Panc1 (cell line): Measurements from ENCODE around the gene SLFNL1. TPM values are rescaled to one million over a fixed set of nuclear protein-coding genes. Genes with fewer than 3 reads are reported as not detected.

Source experiments
- ATAC-seq: fragments of 200-7000 bp; cut with Tn5 transposase; 2 replicates; pipeline ENCODE4 v1.9.1; 2020; ENCODE audit warnings: mild to moderate bottlenecking, moderate library complexity
- BruUV-seq: library from RNA; stranded (reverse); fragments of 400-500 nt; replicated peaks from 2 replicates; lab custom pipeline; 2021; lab: Mats Ljungman, UMichigan
- CTCF ChIA-PET: fragments of 300-600 bp; sonication (Branson Sonifier 250); formaldehyde crosslinking; loops from one replicate; lab custom pipeline; 2022; ENCODE audit warnings: antibody characterized with exemption; lab: Charles Lee
- POLR2A ChIA-PET: fragments of 300-600 bp; sonication (Branson Sonifier 250); formaldehyde crosslinking; loops from one replicate; lab custom pipeline; 2022; ENCODE audit warnings: antibody characterized with exemption; lab: Charles Lee
- DNase-seq: peaks from one replicate; pipeline ENCODE4 v3.0.0-alpha.2; 2010; ENCODE audit warnings: low read depth, low spot score
- H3K27ac ChIP-seq: 2 replicates; pipeline ENCODE4 v1.5.1; 2011; ENCODE audit warnings: mild to moderate bottlenecking, low read length, inconsistent platforms
- H3K27me3 ChIP-seq: fragments of 200-500 bp; sonication (Bioruptor generic); 2 replicates; pipeline ENCODE4 v1.6.0; 2014; ENCODE audit warnings: low read length, inconsistent platforms; ENCODE audit not compliant: control insufficient read depth, insufficient read depth
- H3K36me3 ChIP-seq: fragments of 200-500 bp; sonication (Bioruptor generic); 2 replicates; pipeline ENCODE4 v1.5.1; 2014; ENCODE audit warnings: inconsistent platforms, mild to moderate bottlenecking, low read length, moderate library complexity; ENCODE audit not compliant: control insufficient read depth, insufficient read depth
- H3K4me1 ChIP-seq: 2 replicates; pipeline ENCODE4 v1.5.1; 2011; ENCODE audit warnings: inconsistent platforms, mild to moderate bottlenecking, low read length, moderate library complexity; ENCODE audit not compliant: control insufficient read depth, insufficient read depth
- H3K4me3 ChIP-seq, 2 experiments: 2 replicates each; pipeline ENCODE4 v1.5.1; 2011 to 2012; ENCODE audit warnings: low read depth in 2 of 2, low read length in 2 of 2, mild to moderate bottlenecking in 2 of 2, inconsistent platforms in 1 of 2, moderate library complexity in 1 of 2
- H3K9me3 ChIP-seq: fragments of 200-500 bp; sonication (Bioruptor generic); 2 replicates; pipeline ENCODE4 v1.5.1; 2014; ENCODE audit warnings: low read depth, mild to moderate bottlenecking, inconsistent platforms, low read length, moderate library complexity; ENCODE audit not compliant: control insufficient read depth, insufficient read depth
- POLR2AphosphoS5 ChIP-seq: IDR thresholded peaks from 2 replicates; pipeline ENCODE4 v1.6.1; 2012; ENCODE audit warnings: mild to moderate bottlenecking, low read depth, low read length, moderate library complexity
- REST ChIP-seq, 2 experiments: IDR thresholded peaks; 2 replicates each; pipeline ENCODE4 v1.6.1; 2011 to 2012; ENCODE audit warnings: low read depth in 2 of 2, control low read depth in 1 of 2, low read length in 1 of 2, mild to moderate bottlenecking in 1 of 2, moderate library complexity in 1 of 2; ENCODE audit not compliant: insufficient read depth in 1 of 2
- SIN3A ChIP-seq: IDR thresholded peaks from 2 replicates; pipeline ENCODE4 v1.6.1; 2012; ENCODE audit warnings: low read depth, mild to moderate bottlenecking, low read length, moderate library complexity, borderline replicate concordance; ENCODE audit not compliant: insufficient read depth
- TCF7L2 ChIP-seq: IDR thresholded peaks from 2 replicates; pipeline ENCODE4 v1.6.1; 2011; ENCODE audit warnings: mild to moderate bottlenecking, low read depth, low read length, inconsistent platforms
- in situ Hi-C: cut with HindIII; loops from 2 replicates; pipeline ENCODE4 v1.10.0; 2016; ENCODE audit warnings: low sequenced_read_pairs, low pct_unique_long_range_greater_than_20kb
- intact Hi-C: fragments of 100-400 bp; cut with micrococcal nuclease; formaldehyde crosslinking; loops from one replicate; pipeline ENCODE4 v1.10.0; 2022; ENCODE audit not compliant: unreplicated experiment
- total RNA-seq: library from RNA; stranded (reverse); gene quantifications from one replicate; pipeline ENCODE4 v1.2.1, GENCODE V29; 2021; ENCODE audit not compliant: unreplicated experiment
- TF ChIP-seq, protein P1 (sequence below): fragments of 450-650 bp; IDR thresholded peaks from 2 replicates; pipeline ENCODE4 v1.5.1; 2017; ENCODE audit warnings: mild to moderate bottlenecking

Gene SLFNL1
- total RNA-seq, 1 experiment from 2014 or later, result 0.10 TPM

DNA sequence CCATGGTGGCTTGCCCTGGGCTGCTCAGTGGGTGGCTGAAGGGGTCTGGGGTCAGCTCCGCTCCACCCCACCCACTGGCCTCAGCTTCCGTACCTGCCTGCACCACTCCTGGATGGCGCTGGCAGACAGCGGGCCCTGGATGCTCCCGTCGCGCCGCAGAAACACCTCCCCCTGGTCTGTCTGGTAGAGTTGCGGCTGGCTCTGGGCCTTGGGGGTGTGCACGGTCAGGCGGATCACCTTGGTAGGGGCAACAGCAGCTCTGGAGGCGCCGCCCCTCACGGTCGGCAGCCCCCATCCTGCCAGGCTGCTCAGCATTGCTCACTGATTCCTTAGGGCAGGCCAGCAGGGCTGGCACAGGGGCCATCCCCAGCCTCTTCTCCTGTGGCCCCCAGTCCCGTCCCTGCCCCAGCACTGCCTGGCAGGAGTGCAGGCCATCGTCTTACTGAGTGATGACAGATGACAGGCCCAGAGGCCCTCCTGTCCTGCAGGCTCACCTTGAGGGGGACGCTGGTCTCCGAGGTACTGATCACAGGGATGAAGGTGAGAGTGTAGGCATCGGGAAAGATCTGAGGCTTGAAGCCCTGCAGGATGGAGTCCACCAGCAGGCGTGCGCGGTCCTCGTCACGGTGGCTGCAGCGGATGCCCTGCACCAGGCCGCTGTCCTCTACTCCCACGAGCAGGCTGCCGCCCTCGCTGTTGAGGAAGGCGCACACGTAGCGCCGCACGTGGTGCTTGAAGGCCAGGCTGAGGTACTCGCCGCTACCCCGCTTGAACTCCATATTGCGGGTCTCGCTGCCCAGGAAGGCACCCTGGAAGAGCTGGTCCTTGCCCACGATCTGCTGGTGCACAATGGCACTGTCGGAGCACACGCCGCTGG is 4.1 kb downstream of the SLFNL1 start:
- no TSS peak for BruUV-seq
- H3K27me3 ChIP-seq, result no peaks in the 10 kb centered on the region

GRCh38 chr1:41015897-41016470 is 5.5 kb downstream of the SLFNL1 start:
- BruUV-seq, result no TSS peak
- no peaks in the 10 kb centered on the region for H3K27me3 ChIP-seq
- no peak for TF ChIP-seq REST (IDR thresholded peaks at IDR 0.05; ENCODE audit: insufficient read depth in 1 of 2, low read depth in 2 of 2, low read length in 1 of 2)
- no peak for TF ChIP-seq TCF7L2
- TF ChIP-seq SIN3A, result no peak
- TF ChIP-seq, protein P1, sequence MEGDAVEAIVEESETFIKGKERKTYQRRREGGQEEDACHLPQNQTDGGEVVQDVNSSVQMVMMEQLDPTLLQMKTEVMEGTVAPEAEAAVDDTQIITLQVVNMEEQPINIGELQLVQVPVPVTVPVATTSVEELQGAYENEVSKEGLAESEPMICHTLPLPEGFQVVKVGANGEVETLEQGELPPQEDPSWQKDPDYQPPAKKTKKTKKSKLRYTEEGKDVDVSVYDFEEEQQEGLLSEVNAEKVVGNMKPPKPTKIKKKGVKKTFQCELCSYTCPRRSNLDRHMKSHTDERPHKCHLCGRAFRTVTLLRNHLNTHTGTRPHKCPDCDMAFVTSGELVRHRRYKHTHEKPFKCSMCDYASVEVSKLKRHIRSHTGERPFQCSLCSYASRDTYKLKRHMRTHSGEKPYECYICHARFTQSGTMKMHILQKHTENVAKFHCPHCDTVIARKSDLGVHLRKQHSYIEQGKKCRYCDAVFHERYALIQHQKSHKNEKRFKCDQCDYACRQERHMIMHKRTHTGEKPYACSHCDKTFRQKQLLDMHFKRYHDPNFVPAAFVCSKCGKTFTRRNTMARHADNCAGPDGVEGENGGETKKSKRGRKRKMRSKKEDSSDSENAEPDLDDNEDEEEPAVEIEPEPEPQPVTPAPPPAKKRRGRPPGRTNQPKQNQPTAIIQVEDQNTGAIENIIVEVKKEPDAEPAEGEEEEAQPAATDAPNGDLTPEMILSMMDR, result no peak
- no peak; the same call in 1 of the 2 replicates for TF ChIP-seq POLR2AphosphoS5
- ChIA-PET POLR2A (no interaction called here), CTCF (no interaction called here)
- no peaks in the 10 kb centered on the region for H3K9me3 ChIP-seq
- H3K27ac ChIP-seq, result no peak overlapping the region
- H3K4me3 ChIP-seq, result no peak overlapping the region
- H3K36me3 ChIP-seq, result peaks cover 16% of the 10 kb centered on the region
- in situ Hi-C loops, result no loop called here
- H3K4me1 ChIP-seq, result peaks cover 26% of the 10 kb centered on the region
- ATAC-seq, result 0 out of 2 replicates have a peak, but pooled peaks have one; percentile 3
- DNase-seq, result no peak
- intact Hi-C loops, result no loop called here

More for the DNA sequence above, 4.1 kb downstream of the SLFNL1 start:
- intact Hi-C loops (no loop called here), in situ Hi-C loops (no loop called here)
- no peak for ATAC-seq
- POLR2A ChIA-PET, result no interaction called here
- no peak overlapping the region for H3K4me3 ChIP-seq
- peaks cover 35% of the 10 kb centered on the region for H3K4me1 ChIP-seq
- DNase-seq, result no peak
- peaks cover 8% of the 10 kb centered on the region; the same call in 1 of the 2 replicates for H3K36me3 ChIP-seq
- TF ChIP-seq TCF7L2 (no peak), SIN3A (no peak), POLR2AphosphoS5 (no peak), REST (IDR thresholded peaks at IDR 0.05; ENCODE audit: insufficient read depth in 1 of 2, low read depth in 2 of 2, low read length in 1 of 2) (no peak)
- TF ChIP-seq, protein P1, result no peak
- CTCF ChIA-PET, result no interaction called here
- no peak overlapping the region for H3K27ac ChIP-seq
- H3K9me3 ChIP-seq, result no peaks in the 10 kb centered on the region
